Measurements from ENCODE around the gene EME1. TPM values are rescaled to one million over a fixed set of nuclear protein-coding genes. Genes with fewer than 3 reads are reported as not detected.
"Not testable (repeated sequence)": the region's sequence is repeated elsewhere in the genome, so short reads cannot be mapped to it uniquely, and the experiment has no call there.

EME1 gene
- total RNA-seq, 6 donors from 2014 or later = 0.30 to 12.1 (median 1.2) TPM; not detected in 2

GRCh38 chr17:50397919-50398285 is 24.9 kb downstream of the EME1 start:
- ATAC-seq (ENCODE audit: low FRiP score in 2 of 2) = no peak
- DNase-seq = no peak
- Histone ChIP-seq H3K27me3 (no peaks in the 10 kb centered on the region), H3K4me3 (peak overlapping the region in 3 of 4 donors; percentile 88 to 99 (median 95)), H3K4me1 (peaks cover 22 to 29% (median 26%) of the 10 kb centered on the region in 4 donors), H3K27ac (peak overlapping the region in 1 of 4 donors; percentile 89), H3K36me3 (peaks cover 13 to 26% (median 22%) of the 10 kb centered on the region in 4 donors), H3K9me3 (no peaks in the 10 kb centered on the region)
- WGBS, 2 donors = 55 to 59% methylated on average over 9 of the region's 9 CpGs
- TF ChIP-seq CTCF (IDR thresholded peaks at IDR 0.05) = no peak
- TF ChIP-seq EP300 (IDR thresholded peaks at IDR 0.05) = no peak

GRCh38 chr17:50398672-50399071 is 25.6 kb downstream of the EME1 start:
- H3K4me1 ChIP-seq = peaks cover 22 to 29% (median 26%) of the 10 kb centered on the region in 4 donors
- not testable (repeated sequence) for H3K27ac ChIP-seq; DNase-seq; ATAC-seq (ENCODE audit: low FRiP score in 2 of 2); H3K27me3 ChIP-seq; H3K4me3 ChIP-seq; H3K9me3 ChIP-seq
- 90 to 95% methylated on average over 3 of the region's 3 CpGs for WGBS, 2 donors
- peaks cover 6 to 19% (median 14%) of the 10 kb centered on the region in 4 donors for H3K36me3 ChIP-seq

GRCh38 chr17:50399591-50399990 is 26.6 kb downstream of the EME1 start:
- WGBS, 2 donors = 96 to 100% methylated on average over 6 to 8 of the region's 8 CpGs
- not testable (repeated sequence) for DNase-seq; H3K27ac ChIP-seq; ATAC-seq (ENCODE audit: low FRiP score in 2 of 2); H3K27me3 ChIP-seq; H3K36me3 ChIP-seq; H3K9me3 ChIP-seq; H3K4me3 ChIP-seq
- H3K4me1 ChIP-seq = peaks cover 20 to 29% (median 24%) of the 10 kb centered on the region in 4 donors

- WGBS, 2 donors = 85 to 87% methylated on average over 4 of the region's 4 CpGs
- not testable (repeated sequence) for DNase-seq; H3K27ac ChIP-seq; H3K4me1 ChIP-seq; H3K4me3 ChIP-seq; H3K27me3 ChIP-seq; ATAC-seq (ENCODE audit: low FRiP score in 2 of 2); H3K36me3 ChIP-seq; H3K9me3 ChIP-seq
Measured at GRCh38 chr17:50405351-50405750, 32.3 kb downstream of the EME1 start.

- Histone ChIP-seq H3K36me3 (no peaks in the 10 kb centered on the region), H3K4me1 (no peaks in the 10 kb centered on the region), H3K27me3 (no peaks in the 10 kb centered on the region), H3K27ac (no peak overlapping the region), H3K9me3 (no peaks in the 10 kb centered on the region), H3K4me3 (no peak overlapping the region)
- ATAC-seq (ENCODE audit: low FRiP score in 2 of 2) (no peak), DNase-seq (no peak)
- TF ChIP-seq POLR2A (IDR thresholded peaks at IDR 0.05) (no peak), EP300 (IDR thresholded peaks at IDR 0.05) (no peak), POLR2AphosphoS5 (IDR thresholded peaks at IDR 0.05) (no peak), CTCF (IDR thresholded peaks at IDR 0.05) (no peak)
- whole genome bisulfite sequencing, 2 donors = 67 to 81% methylated on average over 5 of the region's 5 CpGs
Measured at GRCh38 chr17:50406578-50406977, 33.5 kb downstream of the EME1 start.

- no peaks in the 10 kb centered on the region for H3K36me3 ChIP-seq
- no peaks in the 10 kb centered on the region for H3K4me1 ChIP-seq
- WGBS, 2 donors = 76 to 89% methylated on average over 3 to 4 of the region's 4 CpGs
- no peak for ATAC-seq (ENCODE audit: low FRiP score in 2 of 2)
- H3K27me3 ChIP-seq = no peaks in the 10 kb centered on the region
- H3K9me3 ChIP-seq = no peaks in the 10 kb centered on the region
- H3K4me3 ChIP-seq = no peak overlapping the region
- no peak for TF ChIP-seq POLR2AphosphoS5 (IDR thresholded peaks at IDR 0.05)
- TF ChIP-seq EP300 (IDR thresholded peaks at IDR 0.05) = no peak
- no peak for TF ChIP-seq POLR2A (IDR thresholded peaks at IDR 0.05)
- TF ChIP-seq CTCF (IDR thresholded peaks at IDR 0.05) = no peak
- DNase-seq = no peak
- no peak overlapping the region for H3K27ac ChIP-seq
Measured at GRCh38 chr17:50407921-50408320, 34.9 kb downstream of the EME1 start.

Measured in upper lobe of left lung (tissue), 6 donors.